ENCODE data around the gene ANGPTL8. TPM values are rescaled to one million over a fixed set of nuclear protein-coding genes. Genes with fewer than 3 reads are reported as not detected.

ANGPTL8 gene
- polyA plus RNA-seq, 3 donors, result 0.19 to 0.96 (median 0.74) TPM

DNA sequence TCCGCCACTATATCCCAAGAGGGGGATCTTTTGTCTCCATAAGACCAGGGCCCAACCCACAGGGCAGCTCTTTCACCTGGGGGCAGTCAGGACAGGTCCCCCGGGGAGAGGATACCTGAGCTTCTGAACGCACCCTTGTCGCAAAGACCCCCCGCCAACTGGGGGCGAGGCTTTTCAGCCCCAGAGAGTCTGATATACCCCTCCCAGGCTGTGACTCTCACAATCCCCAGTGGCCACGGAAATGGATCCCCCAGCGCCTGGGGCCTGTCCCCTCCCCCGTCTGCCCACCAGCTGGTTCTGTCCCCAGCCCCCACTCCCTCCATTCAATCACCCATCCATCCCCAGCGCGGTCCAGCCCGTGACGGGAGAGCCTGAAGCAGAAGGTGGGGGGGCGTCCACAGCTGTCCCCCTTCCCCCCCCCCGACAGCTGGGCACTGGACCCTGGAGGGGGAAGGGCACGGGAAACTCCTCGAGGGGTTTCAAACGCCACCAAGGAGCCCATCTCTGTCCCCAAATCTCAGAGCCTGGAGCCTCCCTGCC, 22.1 kb downstream of the ANGPTL8 start:
- DNase-seq, result peak; percentile 38

DNA sequence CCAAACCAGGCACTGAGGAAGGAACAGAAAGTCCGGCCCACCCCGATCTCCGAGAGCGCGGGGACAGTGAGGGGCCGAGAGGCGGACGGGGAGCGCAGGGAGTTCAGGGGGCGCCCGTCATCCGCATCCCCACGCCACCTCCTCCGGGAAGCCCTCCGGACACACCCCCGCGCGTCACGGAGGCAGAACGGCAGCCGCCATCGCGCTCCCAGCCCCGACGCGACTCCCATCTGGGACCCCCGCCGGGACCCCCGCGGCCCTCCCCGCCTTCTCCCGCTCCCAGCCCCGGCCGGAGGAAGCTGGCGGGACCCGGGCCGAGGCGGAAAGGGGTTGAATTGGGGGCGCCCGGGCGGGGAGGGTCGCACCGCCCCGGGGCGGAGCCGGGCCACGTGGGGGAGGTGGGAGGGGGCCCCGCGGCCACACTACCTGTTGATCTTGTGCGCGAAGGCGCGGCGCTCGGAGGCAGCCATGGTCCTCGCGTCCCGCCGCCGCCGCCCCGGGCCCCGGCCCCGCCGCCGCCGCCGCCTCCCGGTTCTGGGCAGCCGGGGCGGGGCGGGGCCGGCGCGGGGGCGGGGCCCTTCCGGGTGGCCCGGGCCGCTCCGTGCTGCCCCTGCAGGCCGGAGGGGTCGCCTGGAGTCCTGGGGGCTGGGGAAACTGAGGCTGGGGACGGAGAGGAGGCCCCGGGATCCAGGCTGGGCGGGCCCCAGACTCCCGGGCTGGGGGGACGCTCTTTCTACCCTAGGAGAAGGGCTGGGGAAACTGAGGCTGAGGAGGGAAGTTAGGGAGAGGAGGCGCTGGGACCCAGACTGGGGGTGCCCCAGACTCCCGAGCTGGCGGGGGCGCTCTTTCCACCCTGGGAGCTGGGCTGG, 22.8 kb downstream of the ANGPTL8 start, which contains the start of gene DOCK6:
DOCK6 (minus strand) TSS at position 554 of the 869 bp plus-strand sequence; CDS start at position 470, 84 bp downstream.
- DNase-seq, result no peak

GRCh38 chr19:11263726-11264125, 24.3 kb downstream of the ANGPTL8 start:
- no peak for DNase-seq

GRCh38 chr19:11264452-11265176, 25.2 kb downstream of the ANGPTL8 start:
- DNase-seq, result peak; percentile 76

DNA sequence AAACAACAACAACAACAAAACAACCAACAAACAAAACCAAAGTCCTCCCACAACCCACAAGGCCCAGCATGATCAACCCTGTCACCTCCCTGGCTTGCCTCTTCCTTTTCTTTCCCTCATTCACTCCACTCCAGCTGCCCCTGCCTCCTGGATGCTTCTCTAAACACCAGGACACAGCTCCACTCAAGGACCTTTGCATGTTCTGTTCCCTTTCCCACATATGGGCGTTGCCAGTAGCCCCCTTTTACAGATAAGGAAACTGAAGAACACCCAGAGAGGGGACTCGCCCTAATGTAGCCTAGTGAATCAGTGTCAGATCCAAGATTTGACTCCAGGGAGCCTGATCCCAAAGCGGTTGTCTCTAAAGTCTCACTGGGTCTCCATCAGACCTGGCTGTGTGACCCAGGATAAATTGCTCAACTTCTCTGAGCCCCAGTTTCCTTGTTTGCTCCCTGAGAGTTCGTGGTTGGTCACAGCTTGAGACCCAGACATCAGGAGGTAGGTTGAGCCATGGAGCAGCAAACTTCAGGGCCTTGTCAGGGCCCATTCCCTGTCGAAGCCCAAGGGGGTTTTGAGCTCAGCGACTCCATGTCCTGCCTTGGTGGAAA, 25.9 kb downstream of the ANGPTL8 start:
- DNase-seq, result no peak

- DNase-seq, result no peak
Observed at GRCh38 chr19:11265785-11266236, 26.4 kb downstream of the ANGPTL8 start.

DNA sequence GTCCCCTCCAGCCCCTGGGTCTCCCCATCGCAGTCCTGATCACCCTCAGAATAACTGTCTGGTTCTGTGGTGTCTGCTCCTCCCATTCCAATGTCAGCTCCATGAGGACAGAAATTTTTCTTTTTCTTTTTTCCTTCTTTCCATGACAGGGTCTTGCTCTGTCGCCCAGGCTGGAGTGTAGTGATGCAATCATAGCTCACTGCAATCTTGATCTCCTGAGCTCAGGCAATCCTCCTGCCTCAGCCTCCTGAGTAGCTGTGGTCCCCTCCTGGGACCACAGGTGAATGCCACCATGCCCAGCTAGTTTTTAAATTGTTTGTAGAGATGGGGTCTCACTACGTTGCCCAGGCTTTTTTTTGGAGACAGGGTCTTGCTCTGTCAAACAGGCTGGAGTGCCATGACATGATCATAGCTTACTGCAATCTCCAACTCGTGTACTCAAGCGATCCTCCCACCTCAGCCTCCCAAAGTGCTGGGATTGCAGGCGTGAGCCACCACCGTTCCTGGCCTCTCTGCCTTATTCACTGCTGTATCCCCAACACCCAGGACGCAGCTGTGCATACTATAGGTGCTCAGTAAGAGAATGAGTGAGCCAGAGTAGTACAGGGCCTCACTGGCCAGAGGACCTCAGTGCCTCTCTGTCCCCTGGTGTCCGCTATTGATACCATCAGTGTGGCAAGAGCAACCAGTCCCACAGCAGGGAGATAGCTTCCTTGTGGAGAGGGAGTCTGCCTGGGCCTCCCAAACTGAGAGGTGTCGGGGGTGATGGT, 28.1 kb downstream of the ANGPTL8 start:
- DNase-seq, result no peak

GRCh38 chr19:11268783-11269267, 29.4 kb downstream of the ANGPTL8 start:
- peak; percentile 79 for DNase-seq

GRCh38 chr19:11269408-11269807, 30.0 kb downstream of the ANGPTL8 start:
- no peak for DNase-seq

- DNase-seq, result no peak
Observed at GRCh38 chr19:11273296-11273695, 33.9 kb downstream of the ANGPTL8 start.

- DNase-seq, result no peak
Observed at GRCh38 chr19:11273989-11274388, 34.6 kb downstream of the ANGPTL8 start.

DNA sequence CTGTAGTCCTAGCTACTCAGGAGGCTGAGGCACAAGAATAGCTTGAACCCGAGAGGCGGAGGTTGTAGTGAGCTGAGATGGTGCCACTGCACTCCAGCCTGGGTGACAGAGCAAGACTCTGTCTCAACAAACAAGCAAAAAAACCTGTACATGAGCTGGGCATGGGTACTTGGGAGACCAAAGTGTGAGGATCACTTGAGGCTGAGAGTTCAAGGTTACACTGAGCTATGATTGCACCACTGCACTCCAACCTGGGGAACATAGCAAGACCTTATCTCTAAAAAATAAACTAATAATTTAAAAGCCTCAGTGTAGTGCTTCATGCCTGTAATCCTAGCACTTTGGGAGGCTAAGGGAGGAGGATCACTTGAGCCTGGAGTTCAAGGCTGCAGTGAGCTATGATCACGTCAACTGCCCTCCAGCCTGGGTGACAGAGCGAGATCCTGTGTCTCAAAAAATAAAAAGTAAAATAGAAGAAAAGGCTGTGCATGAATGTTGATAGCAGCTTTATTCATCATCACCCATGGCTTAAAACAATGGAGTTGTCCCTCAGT, 35.2 kb downstream of the ANGPTL8 start:
- no peak for DNase-seq

- no peak for DNase-seq
Observed at GRCh38 chr19:11278670-11279069, 39.3 kb downstream of the ANGPTL8 start.

DNA sequence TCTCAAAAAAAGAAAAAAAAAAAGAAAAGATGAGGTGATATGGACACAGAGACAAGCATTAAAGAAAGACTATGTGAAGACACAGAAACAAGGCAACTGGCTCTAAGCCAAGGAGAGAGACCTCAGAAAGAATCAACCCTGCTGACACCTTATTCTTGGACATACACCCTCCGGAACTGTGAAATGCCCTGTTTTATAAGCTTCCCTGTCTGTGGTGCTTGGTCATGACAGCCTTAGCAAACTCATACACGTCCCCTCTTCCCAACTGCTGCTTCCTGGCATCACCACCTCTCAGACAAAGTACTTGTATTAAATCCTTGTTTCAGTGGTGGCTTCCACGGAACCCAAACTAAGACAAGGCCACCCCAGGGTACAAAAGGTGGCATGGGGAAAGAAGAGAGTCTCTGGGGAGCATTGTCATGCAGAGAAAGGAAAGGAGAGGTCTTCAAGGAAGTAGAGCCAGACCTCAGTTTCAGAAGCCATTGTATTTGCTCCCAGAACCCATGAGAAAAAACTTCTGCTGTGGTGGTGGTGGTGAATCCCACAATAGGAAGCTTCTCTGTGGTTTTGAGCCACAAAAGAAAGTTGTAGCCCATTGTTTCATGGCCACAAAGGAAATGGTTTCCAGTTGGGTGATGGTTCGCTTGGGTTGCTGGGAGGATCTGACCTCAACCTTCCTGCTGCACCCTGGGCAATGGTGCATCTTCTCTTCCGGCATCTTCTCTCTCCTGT, 40.3 kb downstream of the ANGPTL8 start:
- DNase-seq, result no peak

GRCh38 chr19:11281356-11282049, 42.1 kb downstream of the ANGPTL8 start:
- DNase-seq, result no peak

DNA sequence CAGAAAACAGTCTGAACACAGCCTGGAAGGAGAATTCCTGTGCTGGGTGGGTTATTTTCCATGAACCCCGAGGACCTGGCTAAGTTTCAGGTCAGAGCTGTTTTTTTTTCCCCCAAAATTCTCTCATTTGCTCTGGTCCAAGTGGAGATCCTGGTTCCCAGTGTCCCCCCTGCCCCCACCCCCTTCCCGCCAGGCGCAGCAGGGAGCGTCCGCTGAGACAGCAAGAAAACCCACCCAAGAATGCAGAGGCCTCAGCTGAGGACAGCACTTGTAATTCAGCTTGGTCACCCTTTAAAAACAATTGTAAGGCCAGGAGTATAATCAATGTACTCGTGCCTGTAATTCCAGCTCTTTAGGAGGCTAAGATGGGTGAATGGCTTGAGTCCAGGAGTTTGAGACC, 45.1 kb downstream of the ANGPTL8 start:
- no peak for DNase-seq

- DNase-seq, result no peak
Observed at GRCh38 chr19:11286312-11286974, 47.0 kb downstream of the ANGPTL8 start.

DNA sequence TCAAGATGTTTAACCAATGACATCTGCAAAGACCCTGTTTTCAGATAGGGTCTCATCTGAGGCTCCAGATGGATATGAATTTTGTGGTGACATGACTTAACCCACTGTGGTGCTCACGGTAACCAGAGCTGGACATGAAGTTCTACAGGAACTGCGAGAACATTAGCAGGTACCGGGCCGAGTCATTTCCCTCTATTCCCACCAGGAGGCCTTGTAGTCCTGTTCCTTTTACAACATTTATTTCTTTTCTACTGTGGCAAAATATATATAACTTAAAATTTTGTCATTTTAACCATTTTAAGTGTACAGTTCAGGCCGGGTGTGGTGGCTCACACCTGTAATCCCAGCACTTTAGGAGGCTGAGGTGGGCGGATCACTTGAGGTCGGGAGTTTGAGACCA, 48.9 kb downstream of the ANGPTL8 start:
- DNase-seq, result no peak

DNA sequence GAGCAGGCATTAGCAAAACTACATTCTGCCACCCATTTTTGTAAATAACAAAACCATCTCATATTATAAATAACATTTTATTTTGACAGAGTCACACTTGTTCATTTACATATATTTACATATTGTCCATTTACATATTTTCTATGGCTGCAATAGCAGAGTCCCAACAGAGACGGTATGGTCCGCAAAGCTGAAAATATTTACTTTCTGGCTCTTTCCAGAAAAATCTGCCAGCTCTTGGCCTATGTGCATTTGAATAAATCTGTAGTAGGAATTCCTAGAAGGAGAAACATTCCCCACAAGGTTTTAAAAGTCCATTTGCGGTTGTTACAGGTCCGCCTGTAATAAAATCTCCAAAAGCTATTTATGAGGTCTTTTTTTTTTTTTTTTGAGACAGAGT, 50.8 kb downstream of the ANGPTL8 start:
- no peak for DNase-seq

All from renal pelvis (tissue), 4 donors.